Psoas muscle (tissue), 8 donors: ENCODE measurements around the gene FURIN. TPM values are rescaled to one million over a fixed set of nuclear protein-coding genes. Genes with fewer than 3 reads are reported as not detected.

ENCODE experiments used
- ATAC-seq, 4 donors: fragments of 200-7000 bp; cut with Tn5 transposase; one replicate each; pipeline ENCODE4 v1.9.1; 2020; ENCODE audit warnings: moderate library complexity in 3 of 4, mild to moderate bottlenecking in 2 of 4
- DNase-seq, 2 donors: peaks; one replicate each; pipeline ENCODE4 v3.0.0-alpha.2; 2020
- H3K27ac ChIP-seq: fragments of 200-600 bp; one replicate; pipeline ENCODE4 v1.8.0; 2022
- H3K27me3 ChIP-seq, 3 donors: fragments of 200-600 bp in 1 of 3; one replicate each; pipeline versions ENCODE4 v1.6.1 to v1.8.0; 2013 to 2022; ENCODE audit warnings: low read length in 2 of 3, mild to moderate bottlenecking in 2 of 3, moderate library complexity in 1 of 3; ENCODE audit not compliant: insufficient read depth in 3 of 3
- H3K36me3 ChIP-seq, 2 donors: fragments of 200-600 bp in 1 of 2; one replicate each; pipeline versions ENCODE4 v1.6.1 to v1.8.0; 2013 to 2022; ENCODE audit warnings: low read depth in 1 of 2, mild to moderate bottlenecking in 1 of 2, moderate library complexity in 1 of 2; ENCODE audit not compliant: insufficient read depth in 1 of 2
- H3K4me1 ChIP-seq: fragments of 200-600 bp; one replicate; pipeline ENCODE4 v1.8.0; 2022
- H3K4me3 ChIP-seq: fragments of 200-600 bp; one replicate; pipeline ENCODE4 v1.8.0; 2022; ENCODE audit warnings: mild to moderate bottlenecking
- H3K9me3 ChIP-seq: fragments of 200-600 bp; one replicate; pipeline ENCODE4 v1.8.0; 2022
- CTCF ChIP-seq: fragments of 200-600 bp; IDR thresholded peaks from one replicate; pipeline ENCODE4 v1.8.0; 2022; ENCODE audit warnings: antibody characterized with exemption
- WGBS, 3 donors: extraction: QIAGEN DNeasy Blood & Tissue Kit; methylation state at CpG; one replicate each; pipeline versions ENCODE4 v1.1.6 to v1.1.7; 2013; 5-methylcytosine and 5-hydroxymethylcytosine counted together
- intact Hi-C, 2 donors: fragments of 100-400 bp; cut with DNase I; formaldehyde crosslinking; loops; one replicate each; pipeline versions ENCODE4 v1.11.0 to v1.14.2; 2022
- polyA plus RNA-seq, 3 donors: library from polyadenylated mRNA; stranded (reverse); fragments of 200-250 nt; gene quantifications; one replicate each; pipeline ENCODE4 v1.2.3, GENCODE V29; 2013
- total RNA-seq, 4 donors: library from RNA; stranded (reverse); fragmentation: NEBNext Ultra II Directional in 2 of 4; extraction: Animal tissue kit (Norgen Biotek cat#: 25700) in 2 of 4; gene quantifications; one replicate each; pipeline versions ENCODE4 v1.2.1 to v1.2.4, GENCODE V29; 2021 to 2023
- donor health status: healthy with polysubstance abuse.
- donor health status: DM: no; HTN: no; CAD: no; lungs with moderate emphysema.
- donor health status: Bipolar disorder and iron deficiency.
- donor health status: healthy.
- donor health status: DM: yes; HTN: yes; CAD: no.
- donor health status: DM: no; HTN: no; CAD: no.
- donor health status: DM: no; HTN: no; CAD: no.
- donor health status: DM: yes; HTN: yes; CAD: no.

FURIN gene
- total and polyA plus RNA-seq, 7 donors: 27.2 to 99.3 (median 49.6) TPM

GRCh38 chr15:90911302-90911623 is 42.9 kb downstream of the FURIN start:
- ATAC-seq (no peak), DNase-seq (peak in 1 of 2 donors; percentile 52)
- no peak for TF ChIP-seq CTCF
- intact Hi-C loops: no loop called here
- peaks cover 20% of the 10 kb centered on the region for H3K4me1 ChIP-seq
- no peaks in the 10 kb centered on the region for H3K9me3 ChIP-seq
- H3K36me3 ChIP-seq: peaks cover 11 to 99% of the 10 kb centered on the region in 2 donors
- H3K27ac ChIP-seq: no peak overlapping the region
- H3K27me3 ChIP-seq: no peaks in the 10 kb centered on the region
- no peak overlapping the region for H3K4me3 ChIP-seq
- WGBS, 3 donors: 91 to 93% (median 91%) methylated on average over 19 of the region's 19 CpGs

DNA sequence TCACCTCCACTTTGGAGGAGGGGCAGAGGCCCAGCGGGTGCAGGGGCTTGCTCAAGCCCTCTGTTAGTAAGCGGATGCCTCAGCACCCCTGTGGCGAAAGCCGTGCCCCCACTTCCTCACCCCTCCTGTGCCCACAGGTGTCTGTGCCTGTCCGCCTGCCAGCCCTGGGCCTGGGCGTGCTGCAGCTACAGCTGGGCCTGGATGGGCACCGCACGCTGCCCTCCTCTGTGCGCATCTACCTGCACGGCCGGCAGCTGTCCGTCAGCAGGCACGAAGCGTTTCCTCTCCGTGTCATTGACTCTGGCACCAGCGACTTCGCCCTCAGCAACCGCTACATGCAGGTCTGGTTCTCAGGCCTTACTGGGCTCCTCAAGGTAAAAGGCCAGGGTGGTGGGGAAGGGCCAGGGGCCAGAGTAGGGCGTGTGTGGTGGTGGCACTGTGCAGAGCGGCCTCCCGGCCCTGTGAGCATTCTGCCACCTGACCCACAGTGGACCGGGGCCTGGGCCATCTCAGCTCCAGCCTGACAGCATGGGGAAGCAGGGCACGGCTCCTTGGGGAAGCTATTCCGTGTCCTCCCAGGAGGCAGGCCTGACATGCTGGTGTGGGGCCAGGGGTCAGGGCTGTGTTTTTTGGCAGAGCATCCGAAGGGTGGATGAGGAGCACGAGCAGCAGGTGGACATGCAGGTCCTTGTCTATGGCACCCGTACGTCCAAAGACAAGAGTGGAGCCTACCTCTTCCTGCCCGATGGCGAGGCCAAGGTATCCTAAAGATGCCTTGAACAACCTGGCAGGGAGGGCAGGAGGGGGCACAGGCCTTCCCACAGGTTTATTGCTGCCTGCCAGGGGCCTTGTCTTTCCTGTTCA is 43.8 kb downstream of the FURIN start:
- no peak for TF ChIP-seq CTCF
- peaks cover 11 to 99% of the 10 kb centered on the region in 2 donors for H3K36me3 ChIP-seq
- H3K27me3 ChIP-seq: no peaks in the 10 kb centered on the region
- no peaks in the 10 kb centered on the region for H3K9me3 ChIP-seq
- intact Hi-C loops: no loop called here
- H3K27ac ChIP-seq: no peak overlapping the region
- peak in 1 of 2 donors; percentile 41 for DNase-seq
- no peak for ATAC-seq
- H3K4me3 ChIP-seq: no peak overlapping the region
- peaks cover 23% of the 10 kb centered on the region for H3K4me1 ChIP-seq
- WGBS, 3 donors: 85 to 94% (median 91%) methylated on average over 30 of the region's 30 CpGs

DNA sequence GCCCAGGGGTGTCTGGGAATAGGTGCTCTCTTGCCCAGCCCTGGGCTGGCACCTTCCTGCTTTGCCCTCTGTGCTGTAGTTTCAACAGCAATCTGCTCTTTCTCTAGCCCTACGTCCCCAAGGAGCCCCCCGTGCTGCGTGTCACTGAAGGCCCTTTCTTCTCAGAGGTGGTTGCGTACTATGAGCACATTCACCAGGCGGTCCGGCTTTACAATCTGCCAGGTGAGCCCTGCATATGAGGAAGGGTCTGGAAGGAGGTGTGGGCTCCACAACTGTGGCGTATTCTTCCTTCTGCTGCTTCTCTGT is 44.3 kb downstream of the FURIN start:
- Histone ChIP-seq H3K36me3 (peaks cover 11 to 99% of the 10 kb centered on the region in 2 donors), H3K4me1 (peaks cover 23% of the 10 kb centered on the region), H3K4me3 (no peak overlapping the region), H3K27ac (no peak overlapping the region), H3K9me3 (no peaks in the 10 kb centered on the region), H3K27me3 (no peaks in the 10 kb centered on the region)
- WGBS, 3 donors: 92 to 95% (median 94%) methylated on average over 7 of the region's 7 CpGs
- peak in 1 of 2 donors; percentile 28 for DNase-seq
- intact Hi-C loops: no loop called here
- no peak for ATAC-seq
- no peak for TF ChIP-seq CTCF

DNA sequence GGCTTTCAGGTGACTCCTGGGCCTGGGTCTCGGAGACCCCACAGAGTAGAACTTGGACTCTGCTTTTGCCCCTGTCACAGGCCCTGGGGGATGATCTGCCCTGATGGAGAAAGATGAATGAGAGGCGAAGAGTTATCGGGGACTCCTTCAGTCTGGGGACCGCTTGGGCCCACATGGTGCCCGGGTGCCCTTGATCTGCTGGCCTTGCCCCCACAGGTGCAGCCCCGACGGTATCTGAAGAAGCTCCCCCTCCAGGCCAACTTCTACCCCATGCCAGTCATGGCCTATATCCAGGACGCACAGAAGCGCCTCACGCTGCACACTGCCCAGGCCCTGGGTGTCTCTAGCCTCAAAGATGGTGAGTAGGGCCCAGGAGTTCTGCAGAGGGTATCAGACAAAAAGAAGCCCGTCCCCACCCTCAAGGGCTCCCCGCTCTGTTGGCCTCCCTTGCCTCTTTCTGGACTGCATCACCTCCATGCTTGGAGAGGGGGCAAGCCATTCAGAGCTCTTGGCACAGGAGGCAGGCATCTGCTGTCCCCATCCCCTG is 45.1 kb downstream of the FURIN start:
- ATAC-seq: no peak
- Histone ChIP-seq H3K9me3 (no peaks in the 10 kb centered on the region), H3K4me1 (peaks cover 23% of the 10 kb centered on the region), H3K27ac (no peak overlapping the region), H3K36me3 (peaks cover 15 to 99% of the 10 kb centered on the region in 2 donors), H3K4me3 (no peak overlapping the region), H3K27me3 (no peaks in the 10 kb centered on the region)
- intact Hi-C loops: no loop called here
- TF ChIP-seq CTCF: no peak
- DNase-seq: peak in 1 of 2 donors; percentile 31
- 87 to 91% (median 90%) methylated on average over 10 to 12 of the region's 12 CpGs for WGBS, 3 donors
